HepG2 (cell line): ENCODE measurements around the gene TJP2. TPM values are rescaled to one million over a fixed set of nuclear protein-coding genes. Genes with fewer than 3 reads are reported as not detected.

Source experiments
- ATF7 ChIP-seq, 2 experiments: fragments of 450-650 bp in 1 of 2; sonication (generic) in 1 of 2; formaldehyde crosslinking in 1 of 2; IDR thresholded peaks; 2 replicates each; pipeline versions ENCODE4 v1.4.0 to v1.6.1; 2016 to 2020; ENCODE audit warnings: antibody characterized with exemption in 1 of 2, mild to moderate bottlenecking in 1 of 2, missing genetic modification reagents in 1 of 2
- GABPA ChIP-seq, 2 experiments: IDR thresholded peaks; 2 replicates each; pipeline ENCODE4 v1.6.1; 2011 to 2016; ENCODE audit warnings: low read depth in 2 of 2, low read length in 1 of 2, missing biosample characterization in 1 of 2, missing genetic modification characterization in 1 of 2
- LCORL ChIP-seq, 2 experiments: fragments of 450-650 bp in 1 of 2; sonication (generic) in 1 of 2; formaldehyde crosslinking in 1 of 2; IDR thresholded peaks; 2 replicates each; pipeline versions ENCODE4 v1.5.0 to v1.6.1; 2017 to 2020; ENCODE audit warnings: antibody characterized with exemption in 1 of 2, missing genetic modification reagents in 1 of 2
- MAZ ChIP-seq, 2 experiments: sonication (generic) in 1 of 2; formaldehyde crosslinking in 1 of 2; IDR thresholded peaks; 2 replicates each; pipeline versions ENCODE4 v1.5.0 to v1.6.1; 2012 to 2020; ENCODE audit warnings: low read depth in 2 of 2, mild to moderate bottlenecking in 2 of 2, borderline replicate concordance in 1 of 2, improper control_type of control experiment in 1 of 2, low read length in 1 of 2, missing genetic modification reagents in 1 of 2, moderate library complexity in 1 of 2
- REXO4 ChIP-seq: sonication (generic); formaldehyde crosslinking; IDR thresholded peaks from 2 replicates; pipeline ENCODE4 v1.8.0; 2022; ENCODE audit warnings: missing genetic modification reagents, mild to moderate bottlenecking, borderline replicate concordance
- ZFP36L2 ChIP-seq: sonication (generic); formaldehyde crosslinking; IDR thresholded peaks from 2 replicates; pipeline ENCODE4 v1.4.0; 2020; ENCODE audit warnings: missing genetic modification reagents
- ZNF138 ChIP-seq: sonication (generic); formaldehyde crosslinking; IDR thresholded peaks from 2 replicates; pipeline ENCODE4 v1.5.0; 2020; ENCODE audit warnings: mild to moderate bottlenecking, low read depth, missing genetic modification reagents
- polyA plus RNA-seq, 8 experiments: library from polyadenylated mRNA; depleted of rRNA in 3 of 8; stranded (reverse) in 7 of 8; unstranded in 1 of 8; fragments of >200 nt; fragmentation: Illumina TruSeq in 4 of 8; extraction: Trizol in 4 of 8; gene quantifications; 2 replicates each; pipeline versions ENCODE4 v1.2.1 to v1.2.3, GENCODE V29; 2011 to 2016; ENCODE audit warnings: low read depth in 4 of 8, missing spikeins in 1 of 8, mixed read lengths in 1 of 8; ENCODE audit not compliant: insufficient read depth in 1 of 8
- total RNA-seq, 5 experiments: library from RNA; depleted of rRNA; stranded (reverse); fragments of >200 nt; fragmentation: Illumina TruSeq; extraction: Trizol; gene quantifications; 2 replicates each; pipeline ENCODE4 v1.2.3, GENCODE V29; 2016; ENCODE audit warnings: low read depth in 1 of 5
- TF ChIP-seq, protein P1 (sequence below): sonication (generic); formaldehyde crosslinking; IDR thresholded peaks from one replicate; pipeline ENCODE4 v1.5.1; 2020; ENCODE audit warnings: mild to moderate bottlenecking, missing genetic modification reagents; ENCODE audit errors: not compliant biosample characterization
- TF ChIP-seq, protein P2 (sequence below): sonication (generic); formaldehyde crosslinking; IDR thresholded peaks from 2 replicates; pipeline ENCODE4 v1.8.0; 2022; ENCODE audit warnings: missing genetic modification reagents, mild to moderate bottlenecking, moderate library complexity, borderline replicate concordance
- TF ChIP-seq, protein P3 (sequence below), 2 experiments: sonication (generic) in 1 of 2; formaldehyde crosslinking in 1 of 2; IDR thresholded peaks; 2 replicates each; pipeline versions ENCODE4 v1.4.0 to v1.6.1; 2016 to 2020; ENCODE audit warnings: borderline replicate concordance in 1 of 2, low read depth in 1 of 2, mild to moderate bottlenecking in 1 of 2, missing genetic modification reagents in 1 of 2
- TF ChIP-seq, protein P4 (sequence below): sonication (generic); formaldehyde crosslinking; IDR thresholded peaks from 2 replicates; pipeline ENCODE4 v1.4.0; 2020; ENCODE audit warnings: mild to moderate bottlenecking, missing genetic modification reagents

Gene TJP2
- total and polyA plus RNA-seq, 2 of the 13 experiments (the other 11 are each of a cell fraction or from before 2014, with no cell fraction given): 109 to 110 TPM

DNA sequence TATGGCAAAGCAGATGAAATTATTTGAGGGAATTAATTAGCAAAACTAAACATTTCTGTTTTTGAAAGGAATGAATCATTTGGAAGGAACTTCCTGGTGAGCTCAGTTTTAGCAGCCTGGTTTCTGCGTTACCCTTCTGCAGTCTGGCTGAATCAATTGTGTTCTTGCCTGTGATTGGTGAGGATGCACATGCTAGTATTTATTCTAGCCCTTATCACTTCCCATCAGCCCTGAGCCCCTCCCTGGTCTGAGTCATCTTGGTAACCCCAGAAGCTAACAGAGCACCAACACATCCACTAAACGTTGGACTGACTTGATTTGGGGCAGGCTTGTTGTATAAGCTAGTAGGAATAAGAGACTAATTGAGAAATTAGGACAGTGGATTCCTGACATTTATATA is 6.6 kb downstream of the TJP2 start (continued):
- TF ChIP-seq, protein P1, sequence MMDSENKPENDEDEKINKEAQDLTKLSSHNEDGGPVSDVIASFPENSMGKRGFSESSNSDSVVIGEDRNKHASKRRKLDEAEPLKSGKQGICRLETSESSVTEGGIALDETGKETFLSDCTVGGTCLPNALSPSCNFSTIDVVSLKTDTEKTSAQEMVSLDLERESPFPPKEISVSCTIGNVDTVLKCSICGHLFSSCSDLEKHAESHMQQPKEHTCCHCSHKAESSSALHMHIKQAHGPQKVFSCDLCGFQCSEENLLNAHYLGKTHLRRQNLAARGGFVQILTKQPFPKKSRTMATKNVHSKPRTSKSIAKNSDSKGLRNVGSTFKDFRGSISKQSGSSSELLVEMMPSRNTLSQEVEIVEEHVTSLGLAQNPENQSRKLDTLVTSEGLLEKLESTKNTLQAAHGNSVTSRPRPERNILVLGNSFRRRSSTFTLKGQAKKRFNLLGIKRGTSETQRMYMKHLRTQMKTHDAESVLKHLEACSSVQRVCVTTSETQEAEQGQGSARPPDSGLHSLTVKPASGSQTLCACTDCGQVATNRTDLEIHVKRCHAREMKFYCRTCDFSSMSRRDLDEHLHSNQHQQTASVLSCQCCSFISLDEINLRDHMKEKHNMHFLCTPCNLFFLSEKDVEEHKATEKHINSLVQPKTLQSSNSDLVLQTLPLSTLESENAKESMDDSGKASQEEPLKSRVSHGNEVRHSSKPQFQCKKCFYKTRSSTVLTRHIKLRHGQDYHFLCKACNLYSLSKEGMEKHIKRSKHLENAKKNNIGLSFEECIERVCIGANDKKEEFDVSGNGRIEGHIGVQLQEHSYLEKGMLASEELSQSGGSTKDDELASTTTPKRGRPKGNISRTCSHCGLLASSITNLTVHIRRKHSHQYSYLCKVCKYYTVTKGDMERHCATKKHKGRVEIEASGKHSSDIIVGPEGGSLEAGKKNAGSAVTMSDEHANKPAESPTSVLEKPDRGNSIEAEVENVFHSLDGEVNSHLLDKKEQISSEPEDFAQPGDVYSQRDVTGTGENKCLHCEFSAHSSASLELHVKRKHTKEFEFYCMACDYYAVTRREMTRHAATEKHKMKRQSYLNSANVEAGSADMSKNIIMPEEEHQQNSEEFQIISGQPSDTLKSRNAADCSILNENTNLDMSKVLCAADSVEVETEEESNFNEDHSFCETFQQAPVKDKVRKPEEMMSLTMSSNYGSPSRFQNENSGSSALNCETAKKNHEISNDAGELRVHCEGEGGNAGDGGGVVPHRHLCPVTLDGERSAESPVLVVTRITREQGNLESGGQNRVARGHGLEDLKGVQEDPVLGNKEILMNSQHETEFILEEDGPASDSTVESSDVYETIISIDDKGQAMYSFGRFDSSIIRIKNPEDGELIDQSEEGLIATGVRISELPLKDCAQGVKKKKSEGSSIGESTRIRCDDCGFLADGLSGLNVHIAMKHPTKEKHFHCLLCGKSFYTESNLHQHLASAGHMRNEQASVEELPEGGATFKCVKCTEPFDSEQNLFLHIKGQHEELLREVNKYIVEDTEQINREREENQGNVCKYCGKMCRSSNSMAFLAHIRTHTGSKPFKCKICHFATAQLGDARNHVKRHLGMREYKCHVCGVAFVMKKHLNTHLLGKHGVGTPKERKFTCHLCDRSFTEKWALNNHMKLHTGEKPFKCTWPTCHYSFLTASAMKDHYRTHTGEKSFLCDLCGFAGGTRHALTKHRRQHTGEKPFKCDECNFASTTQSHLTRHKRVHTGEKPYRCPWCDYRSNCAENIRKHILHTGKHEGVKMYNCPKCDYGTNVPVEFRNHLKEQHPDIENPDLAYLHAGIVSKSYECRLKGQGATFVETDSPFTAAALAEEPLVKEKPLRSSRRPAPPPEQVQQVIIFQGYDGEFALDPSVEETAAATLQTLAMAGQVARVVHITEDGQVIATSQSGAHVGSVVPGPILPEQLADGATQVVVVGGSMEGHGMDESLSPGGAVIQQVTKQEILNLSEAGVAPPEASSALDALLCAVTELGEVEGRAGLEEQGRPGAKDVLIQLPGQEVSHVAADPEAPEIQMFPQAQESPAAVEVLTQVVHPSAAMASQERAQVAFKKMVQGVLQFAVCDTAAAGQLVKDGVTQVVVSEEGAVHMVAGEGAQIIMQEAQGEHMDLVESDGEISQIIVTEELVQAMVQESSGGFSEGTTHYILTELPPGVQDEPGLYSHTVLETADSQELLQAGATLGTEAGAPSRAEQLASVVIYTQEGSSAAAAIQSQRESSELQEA (CRISPR knock-in tag): no peak
- no peak; the same call in 1 of the 2 replicates for TF ChIP-seq MAZ (IDR thresholded peaks at IDR 0.05; ENCODE audit: borderline replicate concordance, low read depth, low read length)
- no peak for TF ChIP-seq MAZ (CRISPR knock-in tag; IDR thresholded peaks at IDR 0.05; ENCODE audit: low read depth)
- TF ChIP-seq LCORL (IDR thresholded peaks at IDR 0.05): no peak
- TF ChIP-seq LCORL (CRISPR knock-in tag; IDR thresholded peaks at IDR 0.05): 0 out of 2 replicates have a peak, but pooled peaks have one; percentile 15
- TF ChIP-seq ZFP36L2 (CRISPR knock-in tag): no peak
- no peak for TF ChIP-seq ATF7 (IDR thresholded peaks at IDR 0.05)
- TF ChIP-seq ATF7 (CRISPR knock-in tag; IDR thresholded peaks at IDR 0.05): no peak
- TF ChIP-seq, protein P2, sequence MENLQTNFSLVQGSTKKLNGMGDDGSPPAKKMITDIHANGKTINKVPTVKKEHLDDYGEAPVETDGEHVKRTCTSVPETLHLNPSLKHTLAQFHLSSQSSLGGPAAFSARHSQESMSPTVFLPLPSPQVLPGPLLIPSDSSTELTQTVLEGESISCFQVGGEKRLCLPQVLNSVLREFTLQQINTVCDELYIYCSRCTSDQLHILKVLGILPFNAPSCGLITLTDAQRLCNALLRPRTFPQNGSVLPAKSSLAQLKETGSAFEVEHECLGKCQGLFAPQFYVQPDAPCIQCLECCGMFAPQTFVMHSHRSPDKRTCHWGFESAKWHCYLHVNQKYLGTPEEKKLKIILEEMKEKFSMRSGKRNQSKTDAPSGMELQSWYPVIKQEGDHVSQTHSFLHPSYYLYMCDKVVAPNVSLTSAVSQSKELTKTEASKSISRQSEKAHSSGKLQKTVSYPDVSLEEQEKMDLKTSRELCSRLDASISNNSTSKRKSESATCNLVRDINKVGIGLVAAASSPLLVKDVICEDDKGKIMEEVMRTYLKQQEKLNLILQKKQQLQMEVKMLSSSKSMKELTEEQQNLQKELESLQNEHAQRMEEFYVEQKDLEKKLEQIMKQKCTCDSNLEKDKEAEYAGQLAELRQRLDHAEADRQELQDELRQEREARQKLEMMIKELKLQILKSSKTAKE (CRISPR knock-in tag): peak; percentile 45; the same call in 1 of the 2 replicates
- no peak for TF ChIP-seq REXO4
- TF ChIP-seq GABPA (IDR thresholded peaks at IDR 0.05; ENCODE audit: low read depth, low read length): no peak
- TF ChIP-seq GABPA (CRISPR knock-in tag; IDR thresholded peaks at IDR 0.05; ENCODE audit: low read depth): 0 out of 2 replicates have a peak, but pooled peaks have one; percentile 13
- no peak for TF ChIP-seq ZNF138 (CRISPR knock-in tag)
- TF ChIP-seq, protein P3, sequence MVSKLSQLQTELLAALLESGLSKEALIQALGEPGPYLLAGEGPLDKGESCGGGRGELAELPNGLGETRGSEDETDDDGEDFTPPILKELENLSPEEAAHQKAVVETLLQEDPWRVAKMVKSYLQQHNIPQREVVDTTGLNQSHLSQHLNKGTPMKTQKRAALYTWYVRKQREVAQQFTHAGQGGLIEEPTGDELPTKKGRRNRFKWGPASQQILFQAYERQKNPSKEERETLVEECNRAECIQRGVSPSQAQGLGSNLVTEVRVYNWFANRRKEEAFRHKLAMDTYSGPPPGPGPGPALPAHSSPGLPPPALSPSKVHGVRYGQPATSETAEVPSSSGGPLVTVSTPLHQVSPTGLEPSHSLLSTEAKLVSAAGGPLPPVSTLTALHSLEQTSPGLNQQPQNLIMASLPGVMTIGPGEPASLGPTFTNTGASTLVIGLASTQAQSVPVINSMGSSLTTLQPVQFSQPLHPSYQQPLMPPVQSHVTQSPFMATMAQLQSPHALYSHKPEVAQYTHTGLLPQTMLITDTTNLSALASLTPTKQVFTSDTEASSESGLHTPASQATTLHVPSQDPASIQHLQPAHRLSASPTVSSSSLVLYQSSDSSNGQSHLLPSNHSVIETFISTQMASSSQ (IDR thresholded peaks at IDR 0.05; ENCODE audit: low read depth): no peak
- TF ChIP-seq, protein P3 (CRISPR knock-in tag; IDR thresholded peaks at IDR 0.05; ENCODE audit: borderline replicate concordance): peak; percentile 39; the same call in 1 of the 2 replicates
- TF ChIP-seq, protein P4, sequence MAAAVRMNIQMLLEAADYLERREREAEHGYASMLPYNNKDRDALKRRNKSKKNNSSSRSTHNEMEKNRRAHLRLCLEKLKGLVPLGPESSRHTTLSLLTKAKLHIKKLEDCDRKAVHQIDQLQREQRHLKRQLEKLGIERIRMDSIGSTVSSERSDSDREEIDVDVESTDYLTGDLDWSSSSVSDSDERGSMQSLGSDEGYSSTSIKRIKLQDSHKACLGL: no peak
